TTC549 (cell line): ENCODE measurements around the gene CFAP45.

Experiments
- FAIRE-seq: peaks from 2 replicates; lab custom pipeline; 2012; peaks lifted over from hg19 to GRCh38; lab: Jason Lieb, UNC

Gene CFAP45

GRCh38 chr1:159900086-159900680 is at the start of gene CFAP45:
Gene CFAP45, minus strand, starts transcription at chr1:159900165. Its CDS starts 67 bp downstream, at chr1:159900098.
- no peak for FAIRE-seq

- no peak for FAIRE-seq
Observed at GRCh38 chr1:159949123-159949522, 49.2 kb upstream of the CFAP45 start.

GRCh38 chr1:159947942-159948341 is 48.0 kb upstream of the CFAP45 start:
- no peak for FAIRE-seq

GRCh38 chr1:159946242-159947187 is 46.5 kb upstream of the CFAP45 start:
- FAIRE-seq = no peak

GRCh38 chr1:159945483-159946241 is 45.7 kb upstream of the CFAP45 start, which contains the start of gene IGSF9:
Gene IGSF9, minus strand, starts transcription at chr1:159945613. Its CDS starts 2,159 bp downstream, at chr1:159943454.
- no peak for FAIRE-seq

- no peak for FAIRE-seq
Observed at GRCh38 chr1:159944623-159945455, 44.9 kb upstream of the CFAP45 start.

GRCh38 chr1:159943908-159944622 is 44.1 kb upstream of the CFAP45 start:
- FAIRE-seq = no peak

GRCh38 chr1:159943278-159943640 is 43.3 kb upstream of the CFAP45 start:
- FAIRE-seq = no peak

GRCh38 chr1:159942632-159943277 is 42.8 kb upstream of the CFAP45 start:
- no peak for FAIRE-seq

- FAIRE-seq = no peak
Observed at GRCh38 chr1:159941591-159942560, 41.9 kb upstream of the CFAP45 start.

- no peak for FAIRE-seq
Observed at GRCh38 chr1:159941141-159941540, 41.2 kb upstream of the CFAP45 start.

GRCh38 chr1:159940006-159940620 is 40.1 kb upstream of the CFAP45 start:
- no peak for FAIRE-seq

- no peak for FAIRE-seq
Observed at GRCh38 chr1:159939678-159940002, 39.7 kb upstream of the CFAP45 start.

- no peak for FAIRE-seq
Observed at GRCh38 chr1:159938905-159939677, 39.1 kb upstream of the CFAP45 start.

- no peak for FAIRE-seq
Observed at GRCh38 chr1:159938211-159938852, 38.4 kb upstream of the CFAP45 start.

- no peak for FAIRE-seq
Observed at GRCh38 chr1:159937054-159937750, 37.2 kb upstream of the CFAP45 start.

- no peak for FAIRE-seq
Observed at GRCh38 chr1:159936273-159936904, 36.4 kb upstream of the CFAP45 start.
